Measurements from ENCODE around the gene KRT14. TPM values are rescaled to one million over a fixed set of nuclear protein-coding genes. Genes with fewer than 3 reads are reported as not detected.

KRT14 gene
- polyA plus RNA-seq, 1 donor = not detected

Other genes starting within 250 kb of the KRT14 start
- gene KRT33A, start 236.1 kb downstream of the KRT14 start, polyA plus RNA-seq (ENCODE audit: insufficient read length) = not detected
- not detected for gene KRT33B, start 217.1 kb downstream of the KRT14 start, polyA plus RNA-seq (ENCODE audit: insufficient read length)
- gene KRT34, start 204.6 kb downstream of the KRT14 start, polyA plus RNA-seq (ENCODE audit: insufficient read length) = not detected
- gene KRT31, start 189.3 kb downstream of the KRT14 start, polyA plus RNA-seq (ENCODE audit: insufficient read length) = not detected
- not detected for gene KRT37, start 162.3 kb downstream of the KRT14 start, polyA plus RNA-seq (ENCODE audit: insufficient read length)
- gene KRT38, start 145.9 kb downstream of the KRT14 start, polyA plus RNA-seq (ENCODE audit: insufficient read length) = not detected
- gene KRT32, start 119.5 kb downstream of the KRT14 start, polyA plus RNA-seq (ENCODE audit: insufficient read length) = not detected
- not detected for gene KRT35, start 105.7 kb downstream of the KRT14 start, polyA plus RNA-seq (ENCODE audit: insufficient read length)
- not detected for gene KRT36, start 97.0 kb downstream of the KRT14 start, polyA plus RNA-seq (ENCODE audit: insufficient read length)
- 0.25 TPM for gene KRT13, start 81.3 kb downstream of the KRT14 start, polyA plus RNA-seq (ENCODE audit: insufficient read length)
- gene KRT15, start 68.0 kb downstream of the KRT14 start, polyA plus RNA-seq (ENCODE audit: insufficient read length) = 1.8 TPM
- 142 TPM for gene KRT19, start 58.6 kb downstream of the KRT14 start, polyA plus RNA-seq (ENCODE audit: insufficient read length)
- not detected for gene KRT9, start 14.8 kb downstream of the KRT14 start, polyA plus RNA-seq (ENCODE audit: insufficient read length)
- not detected for gene KRT16, start 25.9 kb upstream of the KRT14 start, polyA plus RNA-seq (ENCODE audit: insufficient read length)
- gene KRT17, start 37.7 kb upstream of the KRT14 start, polyA plus RNA-seq (ENCODE audit: insufficient read length) = 1.1 TPM
- 702 TPM for gene EIF1, start 102.0 kb upstream of the KRT14 start, polyA plus RNA-seq (ENCODE audit: insufficient read length)
- gene GAST, start 125.4 kb upstream of the KRT14 start, polyA plus RNA-seq (ENCODE audit: insufficient read length) = not detected
- gene HAP1, start 147.7 kb upstream of the KRT14 start, polyA plus RNA-seq (ENCODE audit: insufficient read length) = 1.3 TPM
- 163 TPM for gene JUP, start 199.8 kb upstream of the KRT14 start, polyA plus RNA-seq (ENCODE audit: insufficient read length)
- gene P3H4, start 225.1 kb upstream of the KRT14 start, polyA plus RNA-seq (ENCODE audit: insufficient read length) = 37.8 TPM
- 148 TPM for gene FKBP10, start 226.1 kb upstream of the KRT14 start, polyA plus RNA-seq (ENCODE audit: insufficient read length)
- 93.8 TPM for gene NT5C3B, start 249.3 kb upstream of the KRT14 start, polyA plus RNA-seq (ENCODE audit: insufficient read length)

Data from left kidney (tissue), 1 donor.